Heart left ventricle (tissue), 16 donors: ENCODE results near the gene BAZ1B. TPM values are rescaled to one million over a fixed set of nuclear protein-coding genes. Genes with fewer than 3 reads are reported as not detected.

ENCODE experiments used
- ATAC-seq, 4 donors: fragments of 200-7000 bp; cut with Tn5 transposase; one replicate each; pipeline ENCODE4 v1.9.1; 2020 to 2022; ENCODE audit warnings: moderate library complexity in 4 of 4, mild to moderate bottlenecking in 3 of 4, moderate number of reproducible peaks in 1 of 4
- DNase-seq, 5 donors: peaks; one replicate each; pipeline ENCODE4 v3.0.0-alpha.2; 2020
- H3K27ac ChIP-seq, 12 donors: fragments of 200-600 bp; sonication (generic) in 4 of 12; one replicate each; pipeline versions ENCODE4 v1.5.0 to v1.8.0; 2016 to 2022; ENCODE audit warnings: mild to moderate bottlenecking in 2 of 12
- H3K27me3 ChIP-seq, 9 donors: fragments of 200-600 bp; sonication (generic) in 2 of 9; one replicate each; pipeline versions ENCODE4 v1.5.1 to v1.8.0; 2016 to 2022; ENCODE audit warnings: mild to moderate bottlenecking in 3 of 9
- H3K36me3 ChIP-seq, 9 donors: fragments of 200-600 bp; sonication (generic) in 2 of 9; one replicate each; pipeline versions ENCODE4 v1.5.0 to v1.8.0; 2018 to 2022; ENCODE audit warnings: mild to moderate bottlenecking in 2 of 9
- H3K4me1 ChIP-seq, 12 donors: fragments of 200-600 bp; sonication (generic) in 4 of 12; one replicate each; pipeline versions ENCODE4 v1.5.0 to v1.8.0; 2016 to 2022; ENCODE audit warnings: mild to moderate bottlenecking in 3 of 12
- H3K4me3 ChIP-seq, 12 donors: fragments of 200-600 bp; sonication (generic) in 4 of 12; one replicate each; pipeline versions ENCODE4 v1.5.0 to v1.8.0; 2017 to 2022; ENCODE audit warnings: mild to moderate bottlenecking in 9 of 12, moderate library complexity in 4 of 12
- H3K9me3 ChIP-seq, 12 donors: fragments of 200-600 bp; sonication (generic) in 4 of 12; one replicate each; pipeline versions ENCODE4 v1.5.0 to v1.8.0; 2016 to 2022; ENCODE audit warnings: mild to moderate bottlenecking in 1 of 12
- POLR2A ChIP-seq, 2 donors: fragments of 450-650 bp; IDR thresholded peaks; one replicate each; pipeline ENCODE4 v1.6.1; 2017; ENCODE audit warnings: antibody characterized with exemption in 2 of 2, mild to moderate bottlenecking in 2 of 2, moderate library complexity in 2 of 2
- WGBS, 4 donors: extraction: QIAGEN DNeasy Blood & Tissue Kit in 2 of 4; methylation state at CpG; one replicate each; pipeline versions ENCODE4 v1.1.5 to v1.1.7; 2013 to 2018; 5-methylcytosine and 5-hydroxymethylcytosine counted together
- intact Hi-C, 10 donors: fragments of 100-400 bp; cut with DNase I; formaldehyde crosslinking; loops; one replicate each; pipeline versions ENCODE4 v1.11.1 to v1.14.2; 2022
- polyA plus RNA-seq, 2 donors: library from polyadenylated mRNA; stranded (reverse); fragments of 200-250 nt; gene quantifications; one replicate each; pipeline ENCODE4 v1.2.3, GENCODE V29; 2013
- total RNA-seq, 9 donors: library from RNA; depleted of rRNA in 2 of 9; stranded (reverse); fragments of >200 nt in 2 of 9; fragmentation: NEBNext Ultra II Directional in 3 of 9; extraction: Animal tissue kit (Norgen Biotek cat#: 25700) in 3 of 9; gene quantifications; one replicate each; pipeline versions ENCODE4 v1.1.0 to v1.2.4, GENCODE V29; 2016 to 2023
- TF ChIP-seq, protein P1 (sequence below), 12 donors: fragments of 200-600 bp; sonication (generic) in 4 of 12; IDR thresholded peaks; one replicate each; pipeline versions ENCODE4 v1.5.0 to v1.8.0; 2018 to 2022; ENCODE audit warnings: antibody characterized with exemption in 12 of 12, mild to moderate bottlenecking in 5 of 12
- donor health status: ischemic (EF 13 %, LVEDD 7.1; RV severe dilation, severe dysfunction).
- donor health status: healthy with polysubstance abuse.
- donor health status: DM: no; HTN: yes; CAD: no.
- donor health status: DM: no; HTN: no; CAD: no.
- donor health status: ischemic (EF 25% LVEDD 6.9; RV normal size, moderate dysfunction).
- donor health status: ischemic (EF 25% LVEDD 5.7; RV mildly dilated, moderate dysfunction).
- donor health status: healthy.
- donor health status: DM: yes; HTN: yes; CAD: no.
- donor health status: ischemic (EF 35%, LVEDD 5.7; RV mildly dilated, moderate dysfunction).
- donor health status: nonischemic (EF 11% LVEDD 7.7; RV severe dilation, severe dysfunction).
- donor health status: DM: yes; HTN: yes; CAD: no.
- donor health status: PGD.
- donor health status: ischemic (EF 29% LVEDD 5.4; RV normal size, mild dysfunction).
- donor health status: nonischemic (EF 23%, LVEDD 6.1; RV moderate dilation, normal function).

The BAZ1B gene
- total and polyA plus RNA-seq, 11 donors: 19.0 to 45.0 (median 37.4) TPM

- Histone ChIP-seq H3K27ac (peak overlapping the region; percentile 81 to 97 (median 94)), H3K9me3 (no peaks in the 10 kb centered on the region), H3K4me3 (peak overlapping the region; percentile 59 to 99 (median 90)), H3K36me3 (peaks cover 0 to 19% (median 8%) of the 10 kb centered on the region in 9 donors), H3K4me1 (peaks cover 11 to 60% (median 38%) of the 10 kb centered on the region in 12 donors), H3K27me3 (no peaks in the 10 kb centered on the region)
- intact Hi-C loops: loop anchor here in 7 of 10 donors (1.0 to 10.0 kb wide), 6 partner anchors 35 to 218 kb away; partner anchors contain the start of genes BCL7B (in 6 of the 7) and TBL2 (in 2 of the 7)
- no peak for TF ChIP-seq POLR2A (IDR thresholded peaks at IDR 0.05)
- TF ChIP-seq, protein P1, sequence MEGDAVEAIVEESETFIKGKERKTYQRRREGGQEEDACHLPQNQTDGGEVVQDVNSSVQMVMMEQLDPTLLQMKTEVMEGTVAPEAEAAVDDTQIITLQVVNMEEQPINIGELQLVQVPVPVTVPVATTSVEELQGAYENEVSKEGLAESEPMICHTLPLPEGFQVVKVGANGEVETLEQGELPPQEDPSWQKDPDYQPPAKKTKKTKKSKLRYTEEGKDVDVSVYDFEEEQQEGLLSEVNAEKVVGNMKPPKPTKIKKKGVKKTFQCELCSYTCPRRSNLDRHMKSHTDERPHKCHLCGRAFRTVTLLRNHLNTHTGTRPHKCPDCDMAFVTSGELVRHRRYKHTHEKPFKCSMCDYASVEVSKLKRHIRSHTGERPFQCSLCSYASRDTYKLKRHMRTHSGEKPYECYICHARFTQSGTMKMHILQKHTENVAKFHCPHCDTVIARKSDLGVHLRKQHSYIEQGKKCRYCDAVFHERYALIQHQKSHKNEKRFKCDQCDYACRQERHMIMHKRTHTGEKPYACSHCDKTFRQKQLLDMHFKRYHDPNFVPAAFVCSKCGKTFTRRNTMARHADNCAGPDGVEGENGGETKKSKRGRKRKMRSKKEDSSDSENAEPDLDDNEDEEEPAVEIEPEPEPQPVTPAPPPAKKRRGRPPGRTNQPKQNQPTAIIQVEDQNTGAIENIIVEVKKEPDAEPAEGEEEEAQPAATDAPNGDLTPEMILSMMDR (IDR thresholded peaks at IDR 0.05): no peak
- peak in 3 of 5 donors; percentile 70 to 84 (median 81) for DNase-seq
- ATAC-seq: peak; percentile 9 to 84 (median 53)
- 0% methylated on average over 15 to 62 of the region's 62 CpGs for WGBS, 4 donors
These were observed 423 bp downstream of the BAZ1B start for GRCh38 chr7:73521636-73522104.

- Histone ChIP-seq H3K4me3 (peak overlapping the region; percentile 59 to 99 (median 90)), H3K27me3 (no peaks in the 10 kb centered on the region), H3K9me3 (no peaks in the 10 kb centered on the region), H3K4me1 (peaks cover 11 to 54% (median 38%) of the 10 kb centered on the region in 12 donors), H3K36me3 (peaks cover 0 to 26% (median 15%) of the 10 kb centered on the region in 9 donors), H3K27ac (peak overlapping the region; percentile 81 to 97 (median 94))
- 0 to 1% (median 1%) methylated on average over 35 to 36 of the region's 36 CpGs for WGBS, 4 donors
- ATAC-seq (no peak), DNase-seq (peak in 1 of 5 donors; percentile 15)
- intact Hi-C loops: loop anchor here in 3 of 10 donors (5.0 to 10.0 kb wide), 2 partner anchors 36 to 54 kb away; partner anchors contain the start of genes BCL7B (in 2 of the 3) and TBL2 (in 1 of the 3)
- TF ChIP-seq POLR2A (IDR thresholded peaks at IDR 0.05): no peak
- TF ChIP-seq, protein P1 (IDR thresholded peaks at IDR 0.05): no peak
These were observed 1.1 kb downstream of the BAZ1B start for GRCh38 chr7:73520673-73521635.

- intact Hi-C loops: loop anchor here in 3 of 10 donors (5.0 to 10.0 kb wide), 2 partner anchors 37 to 55 kb away; partner anchors contain the start of genes BCL7B (in 2 of the 3) and TBL2 (in 1 of the 3)
These were observed 2.0 kb downstream of the BAZ1B start for GRCh38 chr7:73519867-73520672.

More at GRCh38 chr7:73519867-73520672, 2.0 kb downstream of the BAZ1B start:
- peaks cover 11 to 52% (median 38%) of the 10 kb centered on the region in 12 donors for H3K4me1 ChIP-seq
- H3K36me3 ChIP-seq: peaks cover 0 to 35% (median 24%) of the 10 kb centered on the region in 9 donors
- H3K27me3 ChIP-seq: no peaks in the 10 kb centered on the region
- WGBS, 4 donors: 65 to 71% (median 68%) methylated on average over 18 of the region's 18 CpGs
- H3K4me3 ChIP-seq: peak overlapping the region; percentile 59 to 99 (median 90)
- ATAC-seq (no peak), DNase-seq (no peak)
- no peaks in the 10 kb centered on the region for H3K9me3 ChIP-seq
- H3K27ac ChIP-seq: peak overlapping the region in 11 of 12 donors; percentile 44 to 97 (median 93)
- TF ChIP-seq POLR2A (IDR thresholded peaks at IDR 0.05): no peak
- TF ChIP-seq, protein P1 (IDR thresholded peaks at IDR 0.05): no peak
